ENCODE data around the gene ALDH1L1. TPM values are rescaled to one million over a fixed set of nuclear protein-coding genes. Genes with fewer than 3 reads are reported as not detected.

Gene ALDH1L1
- polyA plus RNA-seq, 3 donors: not detected

DNA sequence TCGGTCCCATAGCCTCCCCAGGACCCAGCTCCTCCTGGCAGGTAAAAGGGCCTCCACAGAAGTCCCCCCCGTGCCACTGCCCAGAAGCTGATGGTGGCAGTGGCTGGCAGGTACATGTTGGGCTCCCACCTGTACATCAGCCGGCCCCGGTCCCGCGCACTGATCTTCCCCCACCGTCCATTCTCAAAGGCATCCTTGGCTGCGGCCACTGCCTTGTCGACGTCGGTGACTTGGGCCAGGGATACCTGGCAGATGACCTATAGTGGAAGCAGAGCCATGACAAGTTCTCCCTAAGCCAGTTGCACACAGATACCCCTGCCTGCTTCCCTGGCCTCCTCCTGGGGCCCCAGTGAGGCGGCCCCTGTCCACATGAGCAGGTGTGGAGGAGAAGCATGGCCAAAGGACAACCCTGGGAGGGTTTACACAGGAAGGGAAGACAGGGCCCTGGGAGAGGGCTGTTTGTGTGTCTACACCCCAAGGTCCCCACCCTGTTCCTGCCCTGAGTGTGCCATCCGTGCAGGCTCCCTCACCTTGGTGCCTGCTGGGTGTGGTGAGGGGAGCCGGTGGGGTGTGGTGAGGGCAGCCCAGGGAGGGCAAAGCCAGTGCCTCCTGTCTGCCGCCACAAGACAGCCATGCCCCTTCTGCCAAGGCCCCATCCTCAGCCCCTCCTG lies 44.8 kb downstream of the ALDH1L1 start:
- Histone ChIP-seq H3K79me2 (ENCODE audit: insufficient read depth, low read length) (no peaks in the 10 kb centered on the region), H3K4me1 (ENCODE audit: control insufficient read depth in 1 of 2, insufficient read depth in 2 of 2, low read length in 2 of 2) (no peaks in the 10 kb centered on the region), H3K36me3 (replicated peaks in 1 of 2; ENCODE audit: control insufficient read depth in 1 of 2, insufficient read depth in 2 of 2, low read length in 2 of 2) (no peaks in the 10 kb centered on the region), H2AFZ (ENCODE audit: insufficient read depth, low read depth, low read length, poor library complexity, severe bottlenecking) (no peak overlapping the region), H3K27ac (ENCODE audit: low read depth in 1 of 2, low read length in 2 of 2) (no peak overlapping the region), H3K9ac (ENCODE audit: insufficient read depth, low read length, poor library complexity, severe bottlenecking) (no peak overlapping the region), H3K27me3 (ENCODE audit: control insufficient read depth in 2 of 2, insufficient read depth in 2 of 2, low read length in 2 of 2) (peaks cover 0 to 2% of the 10 kb centered on the region in 2 donors), H3K9me3 (replicated peaks in 1 of 2; ENCODE audit: control insufficient read depth in 1 of 2, insufficient read depth in 1 of 2, low read length in 2 of 2) (no peaks in the 10 kb centered on the region), H3K4me3 (replicated peaks in 1 of 3; ENCODE audit: low read depth in 2 of 3, low read length in 3 of 3) (no peak overlapping the region), H3K4me2 (replicated peaks; ENCODE audit: extremely low read depth, low read length, poor library complexity, severe bottlenecking) (no peak overlapping the region), H4K20me1 (ENCODE audit: insufficient read depth, low read length) (no peaks in the 10 kb centered on the region)
- no peak overlapping the region for H3K27ac Mint-ChIP-seq
- H3K27me3 Mint-ChIP-seq (ENCODE audit: low read depth in 3 of 3): peaks cover 9 to 20% (median 18%) of the 10 kb centered on the region in 3 donors
- peaks cover 0 to 2% (median 0%) of the 10 kb centered on the region in 7 donors for H3K9me3 Mint-ChIP-seq
- H3K4me3 Mint-ChIP-seq: no peak overlapping the region
- TF ChIP-seq, protein P1, sequence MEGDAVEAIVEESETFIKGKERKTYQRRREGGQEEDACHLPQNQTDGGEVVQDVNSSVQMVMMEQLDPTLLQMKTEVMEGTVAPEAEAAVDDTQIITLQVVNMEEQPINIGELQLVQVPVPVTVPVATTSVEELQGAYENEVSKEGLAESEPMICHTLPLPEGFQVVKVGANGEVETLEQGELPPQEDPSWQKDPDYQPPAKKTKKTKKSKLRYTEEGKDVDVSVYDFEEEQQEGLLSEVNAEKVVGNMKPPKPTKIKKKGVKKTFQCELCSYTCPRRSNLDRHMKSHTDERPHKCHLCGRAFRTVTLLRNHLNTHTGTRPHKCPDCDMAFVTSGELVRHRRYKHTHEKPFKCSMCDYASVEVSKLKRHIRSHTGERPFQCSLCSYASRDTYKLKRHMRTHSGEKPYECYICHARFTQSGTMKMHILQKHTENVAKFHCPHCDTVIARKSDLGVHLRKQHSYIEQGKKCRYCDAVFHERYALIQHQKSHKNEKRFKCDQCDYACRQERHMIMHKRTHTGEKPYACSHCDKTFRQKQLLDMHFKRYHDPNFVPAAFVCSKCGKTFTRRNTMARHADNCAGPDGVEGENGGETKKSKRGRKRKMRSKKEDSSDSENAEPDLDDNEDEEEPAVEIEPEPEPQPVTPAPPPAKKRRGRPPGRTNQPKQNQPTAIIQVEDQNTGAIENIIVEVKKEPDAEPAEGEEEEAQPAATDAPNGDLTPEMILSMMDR (IDR thresholded peaks at IDR 0.05): no peak
- no peaks in the 10 kb centered on the region for H3K36me3 Mint-ChIP-seq
- WGBS (ENCODE audit: insufficient coverage): 95% methylated on average over 13 of the region's 15 CpGs
- no peak for DNase-seq
- H3K4me1 Mint-ChIP-seq: no peaks in the 10 kb centered on the region
- intact Hi-C loops (cut with micrococcal nuclease): loop anchor here in 1 of 2 donors (2.0 kb wide), 1 partner anchor 253 kb away; no protein-coding TSS in a partner anchor

DNA sequence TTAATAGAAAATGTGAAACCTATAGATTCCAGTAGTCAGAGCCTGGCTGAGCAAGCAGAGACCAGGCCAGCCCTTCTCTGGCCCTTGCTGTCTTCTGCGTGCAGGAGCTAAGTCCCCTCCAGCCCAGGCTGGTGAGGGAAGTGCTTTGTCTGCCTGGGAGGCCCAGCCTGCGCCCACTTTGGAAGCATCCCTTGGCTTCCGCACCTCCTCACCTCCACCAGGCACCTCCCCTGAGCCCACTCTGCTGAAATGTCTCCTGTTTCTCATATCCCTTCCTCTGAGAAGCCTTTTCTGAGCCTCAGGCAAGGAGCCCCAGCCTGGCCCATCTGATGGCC lies 45.3 kb downstream of the ALDH1L1 start:
- WGBS (ENCODE audit: insufficient coverage): 95% methylated on average over 2 of the region's 3 CpGs
- peaks cover 2% of the 10 kb centered on the region for H3K4me1 Mint-ChIP-seq
- H3K27me3 ChIP-seq (ENCODE audit: control insufficient read depth in 2 of 2, insufficient read depth in 2 of 2, low read length in 2 of 2): peaks cover 0 to 2% of the 10 kb centered on the region in 2 donors
- H3K9me3 ChIP-seq (replicated peaks in 1 of 2; ENCODE audit: control insufficient read depth in 1 of 2, insufficient read depth in 1 of 2, low read length in 2 of 2): no peaks in the 10 kb centered on the region
- H3K79me2 ChIP-seq (ENCODE audit: insufficient read depth, low read length): no peaks in the 10 kb centered on the region
- H3K9ac ChIP-seq (ENCODE audit: insufficient read depth, low read length, poor library complexity, severe bottlenecking): no peak overlapping the region
- intact Hi-C loops (cut with micrococcal nuclease): loop anchor here in 1 of 2 donors (2.0 kb wide), 1 partner anchor 254 kb away; no protein-coding TSS in a partner anchor
- H3K4me3 Mint-ChIP-seq: no peak overlapping the region
- DNase-seq: no peak
- TF ChIP-seq, protein P1 (IDR thresholded peaks at IDR 0.05): no peak
- H3K36me3 ChIP-seq (replicated peaks in 1 of 2; ENCODE audit: control insufficient read depth in 1 of 2, insufficient read depth in 2 of 2, low read length in 2 of 2): no peaks in the 10 kb centered on the region
- no peak overlapping the region for H3K4me2 ChIP-seq (replicated peaks; ENCODE audit: extremely low read depth, low read length, poor library complexity, severe bottlenecking)
- H3K27me3 Mint-ChIP-seq (ENCODE audit: low read depth in 3 of 3): peaks cover 9 to 18% (median 17%) of the 10 kb centered on the region in 3 donors
- H2AFZ ChIP-seq (ENCODE audit: insufficient read depth, low read depth, low read length, poor library complexity, severe bottlenecking): no peak overlapping the region
- H3K4me1 ChIP-seq (ENCODE audit: control insufficient read depth in 1 of 2, insufficient read depth in 2 of 2, low read length in 2 of 2): peaks cover 0 to 4% of the 10 kb centered on the region in 2 donors
- H3K9me3 Mint-ChIP-seq: peaks cover 0 to 2% (median 0%) of the 10 kb centered on the region in 7 donors
- no peaks in the 10 kb centered on the region for H4K20me1 ChIP-seq (ENCODE audit: insufficient read depth, low read length)
- H3K4me3 ChIP-seq (replicated peaks in 1 of 3; ENCODE audit: low read depth in 2 of 3, low read length in 3 of 3): no peak overlapping the region
- no peaks in the 10 kb centered on the region for H3K36me3 Mint-ChIP-seq
- no peak overlapping the region for H3K27ac ChIP-seq (ENCODE audit: low read depth in 1 of 2, low read length in 2 of 2)
- no peak overlapping the region for H3K27ac Mint-ChIP-seq
